Skin epidermis (tissue), 12 donors: ENCODE results near the gene ITGB5.

Source experiments
- H3K27ac ChIP-seq, 21 experiments: fragments of 200-600 bp; sonication (generic) in 11 of 21; one replicate each; pipeline ENCODE4 v1.5.0; 2020; ENCODE audit warnings: mild to moderate bottlenecking in 3 of 21, inconsistent platforms in 2 of 21, moderate library complexity in 2 of 21
- H3K4me3 ChIP-seq, 7 experiments: fragments of 200-600 bp; sonication (generic) in 2 of 7; one replicate each; pipeline ENCODE4 v1.5.0; 2020; ENCODE audit warnings: inconsistent platforms in 2 of 7, mild to moderate bottlenecking in 2 of 7, moderate library complexity in 1 of 7

Gene ITGB5

DNA sequence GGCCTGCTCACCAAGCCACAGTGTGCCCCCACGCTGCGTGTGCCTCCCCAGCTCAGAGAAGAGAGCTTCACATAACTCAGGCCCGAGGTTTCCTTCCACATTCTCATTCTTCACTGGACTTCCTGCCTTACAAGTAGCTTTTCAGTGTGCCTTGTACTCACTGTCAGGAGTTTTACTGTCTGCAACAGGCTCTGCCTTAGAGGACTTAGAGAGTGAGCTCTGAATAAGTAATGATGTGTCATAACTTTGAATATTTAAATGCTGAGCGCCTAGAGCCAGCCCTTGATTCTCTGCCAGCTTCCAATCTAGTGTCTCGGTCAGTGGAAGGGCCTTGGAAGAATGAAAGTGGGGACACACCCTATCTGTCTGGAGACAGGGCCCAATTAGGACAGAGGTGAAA, 41.8 kb downstream of the ITGB5 start:
- peak overlapping the region in 20 of 21 experiments; percentile 29 to 90 (median 79) for H3K27ac ChIP-seq

DNA sequence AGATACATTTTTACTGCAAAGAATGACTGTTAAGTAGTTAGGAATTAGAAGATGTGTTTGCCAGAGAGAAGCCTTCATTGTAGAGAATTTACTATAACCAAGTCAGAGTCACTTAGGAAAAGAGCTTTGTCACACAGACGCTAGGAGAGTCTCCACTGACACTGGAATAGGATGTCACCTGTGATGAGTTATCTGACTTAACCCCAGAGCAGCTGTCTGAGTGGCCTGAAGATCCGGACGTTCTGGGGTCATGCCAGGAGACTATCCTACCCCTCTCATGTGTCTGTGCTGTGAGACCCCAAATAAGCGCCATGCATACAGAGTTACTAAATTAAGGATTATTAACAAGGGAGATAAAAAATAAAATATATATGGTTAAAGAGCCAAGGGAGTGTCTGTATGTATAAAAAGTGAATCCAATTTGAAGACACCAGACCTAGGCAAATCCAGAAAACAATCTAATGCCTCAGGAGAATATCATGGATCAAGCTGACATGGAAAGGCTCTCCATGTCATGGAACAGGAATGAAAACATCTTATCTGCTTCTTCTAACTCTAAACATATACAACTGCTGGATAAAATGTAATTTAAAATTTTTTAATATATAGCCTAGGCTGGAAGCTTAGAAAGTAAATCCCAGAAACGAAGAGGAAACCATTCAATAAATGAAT, 43.5 kb downstream of the ITGB5 start:
- H3K27ac ChIP-seq, result peak overlapping the region in 7 of 21 experiments; percentile 18 to 89 (median 38)

More for the DNA sequence above, 41.8 kb downstream of the ITGB5 start:
- H3K4me3 ChIP-seq, result no peak overlapping the region

GRCh38 chr3:124843047-124843446, 44.1 kb downstream of the ITGB5 start:
- no peak overlapping the region for H3K4me3 ChIP-seq
- peak overlapping the region in 8 of 21 experiments; percentile 20 to 87 (median 32) for H3K27ac ChIP-seq

More for the DNA sequence above, 43.5 kb downstream of the ITGB5 start:
- H3K4me3 ChIP-seq, result no peak overlapping the region

GRCh38 chr3:124841517-124841916, 45.6 kb downstream of the ITGB5 start:
- H3K4me3 ChIP-seq, result no peak overlapping the region
- H3K27ac ChIP-seq, result peak overlapping the region in 1 of 21 experiments; percentile 26

GRCh38 chr3:124840331-124840730, 46.8 kb downstream of the ITGB5 start:
- Histone ChIP-seq H3K27ac (no peak overlapping the region), H3K4me3 (no peak overlapping the region)

DNA sequence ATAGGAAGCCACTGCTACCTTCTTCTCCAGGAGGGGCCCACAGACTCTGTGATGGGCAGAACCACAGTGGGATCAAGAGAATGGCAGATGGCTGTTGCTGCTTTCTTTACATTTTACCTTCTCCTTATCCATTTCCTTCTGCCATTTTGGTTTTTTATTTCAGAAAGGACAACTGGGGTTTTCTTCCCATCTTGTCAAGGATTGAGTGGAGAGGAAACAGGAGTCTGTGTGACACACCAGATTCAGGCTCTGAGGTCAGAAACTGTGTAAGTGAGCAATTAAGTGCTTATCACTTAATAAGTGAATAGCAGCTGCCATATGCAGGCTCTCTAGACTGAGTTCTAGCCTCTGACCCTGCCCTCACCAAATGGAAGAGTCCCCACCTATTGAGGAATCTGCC, 47.3 kb downstream of the ITGB5 start:
- Histone ChIP-seq H3K27ac (peak overlapping the region in 6 of 21 experiments; percentile 4 to 76 (median 56)), H3K4me3 (no peak overlapping the region)

DNA sequence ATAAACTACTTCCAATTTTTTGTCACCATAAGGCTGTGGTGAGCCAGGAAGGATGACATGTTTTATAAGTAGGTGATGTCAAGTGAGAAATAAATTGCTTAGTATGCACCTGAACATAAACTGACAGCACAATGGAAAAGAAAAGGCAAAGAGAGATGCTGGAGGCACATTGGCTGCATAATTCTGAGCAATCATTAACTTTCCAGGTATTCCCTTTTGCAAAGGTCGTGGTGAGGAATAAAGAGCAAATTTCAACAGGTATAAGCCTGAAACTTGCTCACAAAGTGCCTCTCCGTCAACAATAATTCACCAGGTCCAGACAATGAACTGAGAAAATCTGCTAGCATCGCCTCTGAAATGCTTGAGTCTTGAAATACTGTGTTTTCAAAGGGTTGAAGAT, 48.2 kb downstream of the ITGB5 start:
- peak overlapping the region in 11 of 21 experiments; percentile 25 to 82 (median 70) for H3K27ac ChIP-seq
- H3K4me3 ChIP-seq, result no peak overlapping the region

- Histone ChIP-seq H3K27ac (peak overlapping the region in 19 of 21 experiments; percentile 11 to 82 (median 68)), H3K4me3 (no peak overlapping the region)
These were observed 49.4 kb downstream of the ITGB5 start for GRCh38 chr3:124837730-124838186.

GRCh38 chr3:124837065-124837464, 50.1 kb downstream of the ITGB5 start:
- Histone ChIP-seq H3K4me3 (no peak overlapping the region), H3K27ac (peak overlapping the region in 20 of 21 experiments; percentile 3 to 82 (median 66))

GRCh38 chr3:124836448-124836847, 50.7 kb downstream of the ITGB5 start:
- Histone ChIP-seq H3K27ac (peak overlapping the region in 18 of 21 experiments; percentile 25 to 82 (median 69)), H3K4me3 (no peak overlapping the region)

GRCh38 chr3:124834723-124835718, 52.1 kb downstream of the ITGB5 start:
- H3K27ac ChIP-seq, result peak overlapping the region in 20 of 21 experiments; percentile 15 to 82 (median 66)
- H3K4me3 ChIP-seq, result peak overlapping the region in 1 of 7 experiments; percentile 17

GRCh38 chr3:124833710-124834332, 53.3 kb downstream of the ITGB5 start:
- peak overlapping the region in 14 of 21 experiments; percentile 7 to 82 (median 64) for H3K27ac ChIP-seq
- no peak overlapping the region for H3K4me3 ChIP-seq

DNA sequence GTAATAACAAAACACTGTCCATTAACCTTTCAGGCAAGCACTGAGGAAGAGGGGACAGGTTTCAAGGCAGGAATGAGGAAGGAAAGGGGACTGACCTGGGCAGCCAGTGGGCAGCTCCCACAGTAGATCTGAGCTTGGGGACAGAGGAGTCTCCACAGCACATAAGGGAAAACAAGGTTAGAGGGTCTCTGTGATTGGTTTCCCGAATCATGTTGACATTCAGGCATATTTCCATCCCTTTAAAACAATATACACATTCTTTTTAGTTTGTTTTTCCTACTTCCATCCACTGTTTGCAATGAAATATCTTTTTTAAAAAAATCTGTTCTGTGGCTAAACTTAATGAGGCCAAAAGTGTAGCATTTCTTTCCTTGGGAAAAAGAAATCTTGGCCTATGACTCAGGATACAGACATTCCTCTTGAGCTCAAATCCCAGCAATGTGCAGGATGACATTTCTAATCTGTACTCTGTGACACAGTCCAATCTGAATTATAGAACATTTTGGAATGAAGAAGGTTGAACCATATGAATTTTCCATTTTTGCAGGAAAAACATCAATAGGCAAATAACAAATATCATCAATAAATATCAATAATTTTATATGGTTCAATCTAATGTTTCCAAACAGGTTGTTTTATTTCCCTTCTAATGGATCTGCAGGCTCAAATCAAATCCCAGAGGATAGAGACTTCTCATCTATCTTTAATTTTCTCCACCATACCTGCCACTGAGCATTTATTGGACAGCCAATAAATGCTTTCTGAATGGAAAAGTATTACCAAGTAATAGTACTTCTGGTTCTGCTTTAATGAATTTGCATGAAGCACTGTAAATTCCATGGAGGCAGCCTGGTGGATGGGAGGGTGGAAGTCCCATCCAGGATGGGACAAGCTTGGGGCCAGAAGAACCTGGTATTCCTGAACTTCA, 54.1 kb downstream of the ITGB5 start:
- peak overlapping the region in 16 of 21 experiments; percentile 7 to 85 (median 69) for H3K27ac ChIP-seq
- no peak overlapping the region for H3K4me3 ChIP-seq

GRCh38 chr3:124831628-124832199, 55.5 kb downstream of the ITGB5 start:
- Histone ChIP-seq H3K27ac (peak overlapping the region in 12 of 21 experiments; percentile 14 to 85 (median 71)), H3K4me3 (no peak overlapping the region)

- H3K4me3 ChIP-seq, result no peak overlapping the region
These were observed 57.2 kb downstream of the ITGB5 start for GRCh38 chr3:124829819-124830554.

GRCh38 chr3:124829178-124829818, 57.9 kb downstream of the ITGB5 start:
- no peak overlapping the region for H3K4me3 ChIP-seq
- peak overlapping the region in 20 of 21 experiments; percentile 10 to 85 (median 67) for H3K27ac ChIP-seq

More at GRCh38 chr3:124829819-124830554, 57.2 kb downstream of the ITGB5 start:
- H3K27ac ChIP-seq, result peak overlapping the region in 20 of 21 experiments; percentile 1 to 85 (median 67)
